ENCODE measurements around the gene GORAB. TPM values are rescaled to one million over a fixed set of nuclear protein-coding genes. Genes with fewer than 3 reads are reported as not detected.

GORAB gene
- polyA plus RNA-seq, 1 donor (not counting 4 experiments of a cell fraction or from before 2014, with no cell fraction given), result 12.0 TPM

DNA sequence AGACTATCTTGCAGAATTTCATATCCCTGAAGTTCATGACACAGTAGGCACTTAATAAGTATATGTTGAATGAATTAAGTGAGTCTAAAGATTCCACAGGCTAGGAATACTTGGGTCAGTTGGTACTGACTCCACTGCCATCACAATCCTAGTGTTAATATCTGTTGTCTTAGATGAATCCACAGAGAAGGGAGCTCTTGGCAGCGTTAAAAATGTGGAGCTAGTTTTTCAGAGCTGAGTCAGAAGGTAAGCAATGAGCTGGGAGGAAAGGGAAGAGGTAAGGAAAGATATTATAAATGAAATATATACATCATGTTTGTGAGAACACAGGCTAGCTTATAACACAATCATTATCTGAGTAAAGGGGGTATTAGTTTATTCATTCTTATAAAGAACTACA lies 21.8 kb upstream of the GORAB start:
- dilution Hi-C loops (cut with MboI; ENCODE audit: extremely low pct_ligation_motif_present, low sequenced_read_pairs), result no loop called here
- FAIRE-seq (no peak), DNase-seq (ENCODE audit: low read depth, low spot score) (no peak)
- Histone ChIP-seq H3K27ac (ENCODE audit: control insufficient read depth, insufficient read depth, low read length) (no peak overlapping the region), H3K9me1 (ENCODE audit: control insufficient read depth, extremely low read depth, insufficient read depth, low read length) (no peaks in the 10 kb centered on the region), H3K4me1 (ENCODE audit: control insufficient read depth, extremely low read depth, insufficient read depth, low read length) (no peaks in the 10 kb centered on the region), H3K4me3 (ENCODE audit: control insufficient read depth in 2 of 3, extremely low read depth in 1 of 3, insufficient read depth in 2 of 3, low read depth in 1 of 3, low read length in 3 of 3) (no peak overlapping the region), H3K9me3 (ENCODE audit: control insufficient read depth, low read depth, low read length) (no peaks in the 10 kb centered on the region), H4K20me1 (ENCODE audit: control insufficient read depth, extremely low read depth, insufficient read depth, low read length) (no peaks in the 10 kb centered on the region), H3K4me2 (ENCODE audit: control insufficient read depth, extremely low read depth, insufficient read depth, low read depth, low read length) (no peak overlapping the region), H3K36me3 (ENCODE audit: control insufficient read depth in 2 of 2, extremely low read depth in 1 of 2, insufficient read depth in 2 of 2, low read length in 2 of 2) (no peaks in the 10 kb centered on the region), H3K27me3 (ENCODE audit: control insufficient read depth, extremely low read depth, insufficient read depth, low read length) (no peaks in the 10 kb centered on the region), H3K9ac (ENCODE audit: control insufficient read depth, extremely low read depth, insufficient read depth, low read length) (no peak overlapping the region), H3K79me2 (ENCODE audit: control insufficient read depth, insufficient read depth, low read length) (no peaks in the 10 kb centered on the region), H2AFZ (ENCODE audit: control insufficient read depth, low read length) (no peak overlapping the region)
- TF ChIP-seq, protein P1, sequence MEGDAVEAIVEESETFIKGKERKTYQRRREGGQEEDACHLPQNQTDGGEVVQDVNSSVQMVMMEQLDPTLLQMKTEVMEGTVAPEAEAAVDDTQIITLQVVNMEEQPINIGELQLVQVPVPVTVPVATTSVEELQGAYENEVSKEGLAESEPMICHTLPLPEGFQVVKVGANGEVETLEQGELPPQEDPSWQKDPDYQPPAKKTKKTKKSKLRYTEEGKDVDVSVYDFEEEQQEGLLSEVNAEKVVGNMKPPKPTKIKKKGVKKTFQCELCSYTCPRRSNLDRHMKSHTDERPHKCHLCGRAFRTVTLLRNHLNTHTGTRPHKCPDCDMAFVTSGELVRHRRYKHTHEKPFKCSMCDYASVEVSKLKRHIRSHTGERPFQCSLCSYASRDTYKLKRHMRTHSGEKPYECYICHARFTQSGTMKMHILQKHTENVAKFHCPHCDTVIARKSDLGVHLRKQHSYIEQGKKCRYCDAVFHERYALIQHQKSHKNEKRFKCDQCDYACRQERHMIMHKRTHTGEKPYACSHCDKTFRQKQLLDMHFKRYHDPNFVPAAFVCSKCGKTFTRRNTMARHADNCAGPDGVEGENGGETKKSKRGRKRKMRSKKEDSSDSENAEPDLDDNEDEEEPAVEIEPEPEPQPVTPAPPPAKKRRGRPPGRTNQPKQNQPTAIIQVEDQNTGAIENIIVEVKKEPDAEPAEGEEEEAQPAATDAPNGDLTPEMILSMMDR (optimal IDR thresholded peaks at IDR 0.05 in 1 of 3, IDR thresholded peaks at IDR 0.05 in 1 of 3, conservative IDR thresholded peaks at IDR 0.05 in 1 of 3; ENCODE audit: extremely low read depth in 1 of 3, insufficient read depth in 2 of 3, low read length in 3 of 3), result no peak
- TF ChIP-seq EZH2 (IDR thresholded peaks at IDR 0.05; ENCODE audit: low read length), result no peak

- Histone ChIP-seq H3K36me3 (ENCODE audit: control insufficient read depth in 2 of 2, extremely low read depth in 1 of 2, insufficient read depth in 2 of 2, low read length in 2 of 2) (no peaks in the 10 kb centered on the region), H2AFZ (ENCODE audit: control insufficient read depth, low read length) (no peak overlapping the region), H4K20me1 (ENCODE audit: control insufficient read depth, extremely low read depth, insufficient read depth, low read length) (no peaks in the 10 kb centered on the region), H3K79me2 (ENCODE audit: control insufficient read depth, insufficient read depth, low read length) (no peaks in the 10 kb centered on the region), H3K9me1 (ENCODE audit: control insufficient read depth, extremely low read depth, insufficient read depth, low read length) (no peaks in the 10 kb centered on the region), H3K4me3 (ENCODE audit: control insufficient read depth in 2 of 3, extremely low read depth in 1 of 3, insufficient read depth in 2 of 3, low read depth in 1 of 3, low read length in 3 of 3) (no peak overlapping the region), H3K4me1 (ENCODE audit: control insufficient read depth, extremely low read depth, insufficient read depth, low read length) (no peaks in the 10 kb centered on the region), H3K27ac (ENCODE audit: control insufficient read depth, insufficient read depth, low read length) (no peak overlapping the region), H3K9ac (ENCODE audit: control insufficient read depth, extremely low read depth, insufficient read depth, low read length) (no peak overlapping the region), H3K9me3 (ENCODE audit: control insufficient read depth, low read depth, low read length) (no peaks in the 10 kb centered on the region), H3K4me2 (ENCODE audit: control insufficient read depth, extremely low read depth, insufficient read depth, low read depth, low read length) (no peak overlapping the region), H3K27me3 (ENCODE audit: control insufficient read depth, extremely low read depth, insufficient read depth, low read length) (no peaks in the 10 kb centered on the region)
- dilution Hi-C loops (cut with MboI; ENCODE audit: extremely low pct_ligation_motif_present, low sequenced_read_pairs), result no loop called here
- FAIRE-seq (no peak), DNase-seq (ENCODE audit: low read depth, low spot score) (no peak)
- TF ChIP-seq, protein P1 (optimal IDR thresholded peaks at IDR 0.05 in 1 of 3, IDR thresholded peaks at IDR 0.05 in 1 of 3, conservative IDR thresholded peaks at IDR 0.05 in 1 of 3; ENCODE audit: extremely low read depth in 1 of 3, insufficient read depth in 2 of 3, low read length in 3 of 3), result no peak
- TF ChIP-seq EZH2 (IDR thresholded peaks at IDR 0.05; ENCODE audit: low read length), result no peak
These were observed 20.9 kb upstream of the GORAB start for GRCh38 chr1:170511038-170511437.

Data from keratinocyte (primary cell).